Measurements from ENCODE around the gene CXCR4.

The CXCR4 gene

DNA sequence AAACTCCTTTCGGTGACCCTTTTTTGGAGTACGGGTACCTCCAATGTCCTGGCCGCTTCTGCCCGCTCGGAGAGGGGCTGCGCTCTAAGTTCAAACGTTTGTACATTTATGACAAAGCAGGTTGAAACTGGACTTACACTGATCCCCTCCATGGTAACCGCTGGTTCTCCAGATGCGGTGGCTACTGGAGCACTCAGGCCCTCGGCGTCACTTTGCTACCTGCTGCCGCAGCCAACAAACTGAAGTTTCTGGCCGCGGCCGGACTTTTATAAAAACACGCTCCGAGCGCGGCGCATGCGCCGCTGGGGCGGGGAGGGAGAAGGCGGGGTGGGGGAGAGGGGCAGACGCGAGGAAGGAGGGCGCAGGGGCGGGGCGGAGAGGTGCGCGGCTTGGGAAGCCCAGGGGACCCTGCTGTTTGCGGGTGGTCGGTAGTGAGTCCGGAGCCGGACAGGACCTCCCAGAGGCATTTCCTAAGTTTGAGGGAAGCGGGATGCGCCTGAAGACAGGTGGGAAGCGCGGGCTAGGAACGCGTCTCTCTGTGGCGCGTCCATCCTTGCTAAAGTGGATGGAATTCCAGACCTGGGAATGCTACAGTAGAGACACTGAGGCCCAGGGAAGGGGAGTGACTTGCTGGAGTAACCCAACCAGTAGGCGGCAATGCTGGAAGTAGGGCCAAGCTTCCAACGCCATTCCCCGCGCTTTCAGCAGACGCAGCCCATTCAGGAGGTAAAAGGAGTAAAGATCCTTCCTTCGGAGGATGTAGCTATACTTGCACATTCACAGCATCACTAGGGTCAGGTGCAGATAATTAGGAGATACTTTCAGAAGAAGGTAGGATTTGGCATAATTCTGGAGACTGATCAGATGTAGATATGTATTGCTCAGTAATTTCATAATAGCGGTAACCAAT lies at the start of gene CXCR4:
TSS of gene CXCR4 (minus strand) at position 241 of the 910 bp plus-strand sequence. CDS start at position 152, 89 bp downstream.
- peak; percentile 78 for DNase-seq (ENCODE audit: extremely low spot score, insufficient read length, low read depth)
- peak; percentile 75 for FAIRE-seq

DNA sequence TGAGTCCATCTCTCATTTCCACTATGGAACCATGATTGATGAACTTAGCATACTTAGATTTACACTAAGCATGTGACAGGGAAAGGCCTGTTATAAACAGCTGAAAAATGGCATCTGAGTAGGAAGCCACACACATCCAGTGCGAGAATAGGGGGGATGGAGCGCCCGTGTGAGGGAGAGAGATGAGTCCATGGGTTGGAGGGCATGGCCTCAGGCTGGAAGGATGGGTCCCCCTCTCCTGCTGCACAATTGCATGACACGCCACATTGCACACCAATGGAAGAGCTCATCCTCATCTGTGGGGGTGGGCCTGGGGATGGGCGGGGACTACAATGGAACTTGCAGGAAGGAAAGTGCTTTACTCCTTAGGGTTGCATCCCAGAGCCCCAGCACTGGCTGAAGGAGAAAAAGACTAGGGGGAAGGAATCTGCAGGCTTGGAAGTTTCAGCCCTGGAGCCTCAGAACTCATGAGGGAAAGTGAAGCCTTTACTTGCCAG lies 46.4 kb upstream of the CXCR4 start:
- DNase-seq (ENCODE audit: extremely low spot score, insufficient read length, low read depth) (no peak), FAIRE-seq (no peak)

DNA sequence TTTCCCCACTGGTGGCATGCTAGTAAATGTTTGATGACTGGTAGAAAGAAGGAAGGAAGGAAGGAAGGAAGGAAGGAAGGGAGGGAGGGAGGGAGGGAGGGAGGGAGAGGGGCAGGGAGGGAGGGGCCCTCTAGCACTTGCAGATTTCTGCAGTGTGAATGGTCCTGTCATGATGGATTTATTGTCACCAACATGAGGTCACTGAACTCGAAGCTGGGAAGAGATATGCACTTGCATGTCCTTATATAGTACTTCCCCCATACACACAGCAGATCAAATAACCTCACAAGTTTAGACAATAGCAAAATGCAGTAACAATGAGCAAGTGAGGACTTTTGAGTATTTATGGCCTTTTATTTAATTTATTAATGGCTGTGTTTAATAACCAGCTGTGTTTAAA lies 44.5 kb upstream of the CXCR4 start:
- FAIRE-seq = no peak
- DNase-seq (ENCODE audit: extremely low spot score, insufficient read length, low read depth) = no peak

DNA sequence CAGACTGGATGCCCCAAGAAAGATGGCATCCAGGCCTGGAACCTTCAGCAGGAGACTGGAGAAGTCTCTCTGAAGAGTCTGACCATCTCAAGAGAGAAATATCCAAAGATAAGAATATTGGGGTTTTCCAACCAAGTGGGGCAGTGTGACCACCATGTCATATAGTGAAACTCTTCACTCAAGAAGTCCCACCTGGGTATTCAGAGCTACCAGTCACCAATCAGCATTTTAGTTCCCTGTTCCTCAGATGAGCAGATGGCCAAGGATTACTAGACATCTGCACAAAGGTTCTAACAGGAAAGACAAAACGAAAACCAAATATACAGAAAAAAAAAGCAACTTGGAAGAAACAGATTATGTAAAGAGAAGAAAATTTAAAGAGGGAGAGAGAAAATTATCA lies 38.5 kb upstream of the CXCR4 start:
- no peak for FAIRE-seq

DNA sequence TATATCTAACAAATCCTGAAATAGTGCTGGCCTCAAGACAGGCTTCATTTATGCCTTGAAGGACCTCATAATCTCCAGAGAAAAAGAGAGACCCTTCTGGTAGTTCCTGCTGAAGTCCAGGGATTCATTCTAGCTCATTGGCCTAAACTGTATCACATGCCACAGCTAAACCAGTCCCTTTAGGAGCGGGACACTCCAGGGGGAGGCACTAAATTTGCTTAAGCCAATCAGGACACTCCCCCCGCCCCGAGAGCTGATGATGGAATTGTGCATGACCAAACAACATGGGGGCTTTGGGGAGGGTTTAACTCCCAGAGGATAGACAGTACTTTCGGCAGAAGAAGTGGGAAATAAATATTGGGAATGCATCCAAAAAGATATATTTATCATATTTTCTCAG lies 36.4 kb upstream of the CXCR4 start:
- DNase-seq (ENCODE audit: extremely low spot score, insufficient read length, low read depth) (no peak), FAIRE-seq (no peak)

More for the DNA sequence above, 38.5 kb upstream of the CXCR4 start:
- no peak for DNase-seq (ENCODE audit: extremely low spot score, insufficient read length, low read depth)

DNA sequence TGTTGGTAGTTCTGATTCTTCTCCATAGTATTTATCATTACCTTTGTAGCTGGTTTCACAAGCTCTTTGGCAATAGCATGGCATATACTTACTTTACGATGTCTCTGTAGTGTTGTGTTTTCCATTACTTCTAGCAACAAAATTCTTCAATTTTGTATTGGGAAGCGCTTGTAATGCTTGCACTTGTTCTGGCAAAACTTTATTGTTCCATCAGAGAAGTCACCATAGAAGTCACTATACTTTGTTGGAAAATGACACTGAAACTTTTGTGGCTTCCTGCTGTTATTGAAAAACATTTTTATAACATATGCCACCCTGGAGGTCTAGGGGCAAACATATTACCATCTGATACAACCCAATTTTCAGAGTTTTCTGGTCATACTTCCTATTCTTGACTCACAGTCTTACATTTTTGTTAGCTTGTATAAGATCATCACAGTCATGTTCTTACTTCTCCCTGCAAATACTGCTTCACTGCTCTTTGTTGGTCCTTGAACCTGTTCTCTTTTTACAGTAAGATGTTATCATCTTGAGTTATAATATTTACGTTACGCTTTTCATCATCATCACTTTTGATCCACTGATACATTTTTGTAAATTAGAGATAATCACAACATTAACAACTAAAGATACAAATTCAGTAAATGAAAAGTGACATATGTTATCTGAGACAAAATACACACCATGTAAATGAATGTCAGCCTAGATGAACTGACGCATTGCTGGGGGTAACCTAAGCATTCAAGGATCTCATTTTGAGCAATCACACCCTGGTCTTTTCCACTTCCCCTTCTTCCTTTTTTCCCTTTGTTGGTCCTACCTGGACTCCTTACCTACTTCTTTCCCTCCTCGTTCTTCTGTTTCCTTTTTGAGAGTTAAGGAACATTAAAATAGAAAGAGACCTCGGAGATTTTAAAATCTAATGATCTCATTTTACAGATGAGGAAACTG lies 33.3 kb upstream of the CXCR4 start:
- DNase-seq (ENCODE audit: extremely low spot score, insufficient read length, low read depth) (no peak), FAIRE-seq (no peak)

DNA sequence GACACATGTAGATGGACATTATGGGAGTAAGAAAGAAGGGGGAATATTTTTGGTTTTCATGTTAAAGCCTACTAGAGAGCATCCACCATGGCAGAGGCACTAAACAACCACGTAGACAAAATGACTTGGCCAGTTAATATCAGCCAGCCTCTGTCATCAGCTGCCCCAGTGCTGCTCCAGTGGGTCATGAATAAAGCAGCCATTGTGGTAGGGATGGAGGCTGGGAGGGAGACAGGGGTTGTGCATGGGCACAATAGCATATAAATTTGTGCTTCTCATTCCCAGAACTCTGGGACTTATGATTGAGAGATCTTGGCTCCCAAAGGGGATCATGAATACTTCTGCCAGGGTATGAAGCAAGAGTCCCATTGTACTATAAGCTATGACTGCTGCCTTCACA lies 31.1 kb upstream of the CXCR4 start:
- FAIRE-seq (no peak), DNase-seq (ENCODE audit: extremely low spot score, insufficient read length, low read depth) (no peak)

DNA sequence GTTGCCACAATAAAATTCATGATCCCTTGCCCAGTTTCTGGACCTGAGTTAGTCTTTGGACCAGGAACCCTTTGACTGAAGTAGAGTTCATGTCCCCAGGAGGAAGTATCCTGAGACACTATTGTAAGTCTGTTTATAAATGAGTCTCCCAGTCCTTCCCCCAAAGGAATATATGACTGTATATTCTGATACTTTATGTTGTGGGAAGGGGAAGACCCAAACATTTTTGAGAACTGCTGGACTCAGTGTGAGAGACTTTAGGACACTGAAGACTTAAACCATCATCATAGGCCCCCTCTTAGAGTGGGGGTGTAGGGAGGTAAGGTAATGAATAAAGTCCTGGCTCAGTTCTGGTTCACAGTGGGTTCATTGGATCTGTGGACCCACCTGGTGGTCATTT lies 28.6 kb upstream of the CXCR4 start:
- FAIRE-seq (no peak), DNase-seq (ENCODE audit: extremely low spot score, insufficient read length, low read depth) (no peak)

DNA sequence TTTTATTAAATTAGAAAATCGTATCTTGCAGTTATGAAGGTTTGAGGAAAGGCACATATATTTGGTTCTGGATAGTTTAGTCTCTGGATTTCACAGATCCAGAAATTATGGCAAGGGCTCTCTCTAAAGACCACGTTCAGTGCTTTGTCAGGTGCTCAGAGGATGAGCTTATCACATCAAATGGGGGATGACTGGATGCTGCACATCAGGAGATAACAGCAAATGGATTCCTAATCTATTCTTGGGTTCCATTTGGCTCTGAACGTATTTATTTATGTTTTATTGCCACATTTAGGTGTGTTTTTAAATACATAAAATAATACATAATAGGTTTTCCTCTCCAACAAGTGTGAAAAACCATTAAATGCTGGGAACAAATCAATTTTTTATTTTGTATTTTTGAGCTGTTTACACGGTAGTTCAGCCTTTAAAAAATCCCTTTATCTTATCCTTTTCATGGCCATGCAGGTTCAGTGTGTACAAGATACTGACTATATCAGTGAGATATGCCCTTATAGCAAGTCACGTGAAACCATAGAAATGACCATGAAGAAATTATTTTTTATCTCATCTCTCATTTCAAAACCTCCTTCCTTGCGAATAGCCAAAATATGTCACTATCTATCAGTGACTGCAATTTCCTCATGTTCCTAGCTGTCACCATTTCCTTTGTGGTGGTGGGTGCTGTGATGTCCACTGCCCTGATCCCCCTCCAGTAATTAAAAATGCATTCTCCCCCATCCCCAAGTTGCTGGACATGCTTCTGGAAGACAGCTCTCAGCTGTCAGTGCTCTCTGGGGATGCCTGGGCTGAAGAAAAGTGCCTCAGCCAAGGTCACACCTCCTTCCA lies 25.9 kb upstream of the CXCR4 start:
- no peak for FAIRE-seq
- no peak for DNase-seq (ENCODE audit: extremely low spot score, insufficient read length, low read depth)

DNA sequence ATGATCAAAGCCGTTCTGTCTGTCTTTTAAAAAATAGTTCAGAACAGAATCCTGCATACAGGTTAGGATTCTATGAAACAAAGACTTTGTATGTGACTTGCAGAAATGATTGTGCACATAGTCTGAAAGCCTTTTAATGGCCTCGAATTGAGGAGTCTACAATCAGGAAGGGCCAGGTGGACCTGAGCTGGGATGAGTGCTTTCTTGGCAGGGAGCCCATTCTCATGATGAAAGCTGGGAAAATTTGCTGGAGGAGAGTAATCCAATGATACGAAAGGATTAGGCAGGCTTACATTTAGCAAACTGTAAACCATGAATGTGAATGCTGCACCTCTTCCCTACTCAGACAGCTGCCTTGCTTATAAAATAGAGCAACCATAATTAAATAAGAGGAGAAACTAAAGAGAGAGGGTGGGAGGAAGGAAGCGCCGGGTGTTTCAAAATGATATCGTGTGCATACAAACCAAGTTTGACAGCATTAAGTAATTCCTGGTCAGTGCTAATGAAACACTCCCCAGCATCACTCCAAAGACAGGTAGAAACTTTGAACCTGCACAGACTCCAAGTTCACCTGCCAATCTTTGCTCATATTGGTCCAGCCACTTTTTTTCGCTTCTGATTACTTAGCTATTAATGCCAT lies 23.7 kb upstream of the CXCR4 start:
- FAIRE-seq = no peak

DNA sequence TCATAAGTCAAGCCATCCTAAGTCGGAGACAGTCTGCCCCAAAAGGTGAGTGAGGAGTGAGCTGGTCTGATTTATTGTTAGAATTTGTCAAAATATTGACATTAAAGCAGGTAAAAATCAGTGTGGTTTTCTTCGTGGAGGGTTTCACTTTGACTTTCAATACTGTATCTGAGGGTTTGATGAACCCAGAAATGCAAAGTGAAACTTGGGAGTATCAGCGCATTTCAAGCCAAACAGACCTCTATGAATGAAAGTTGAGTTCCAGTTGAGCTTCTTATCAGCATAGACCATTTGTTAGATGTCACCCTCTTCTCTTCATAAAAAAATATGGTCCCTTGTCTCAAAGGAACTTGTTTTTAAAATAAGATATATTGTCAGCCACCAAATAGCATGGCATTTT lies 21.7 kb upstream of the CXCR4 start:
- DNase-seq (ENCODE audit: extremely low spot score, insufficient read length, low read depth) = no peak
- FAIRE-seq = peak; percentile 81

More for the DNA sequence above, 23.7 kb upstream of the CXCR4 start:
- no peak for DNase-seq (ENCODE audit: extremely low spot score, insufficient read length, low read depth)

DNA sequence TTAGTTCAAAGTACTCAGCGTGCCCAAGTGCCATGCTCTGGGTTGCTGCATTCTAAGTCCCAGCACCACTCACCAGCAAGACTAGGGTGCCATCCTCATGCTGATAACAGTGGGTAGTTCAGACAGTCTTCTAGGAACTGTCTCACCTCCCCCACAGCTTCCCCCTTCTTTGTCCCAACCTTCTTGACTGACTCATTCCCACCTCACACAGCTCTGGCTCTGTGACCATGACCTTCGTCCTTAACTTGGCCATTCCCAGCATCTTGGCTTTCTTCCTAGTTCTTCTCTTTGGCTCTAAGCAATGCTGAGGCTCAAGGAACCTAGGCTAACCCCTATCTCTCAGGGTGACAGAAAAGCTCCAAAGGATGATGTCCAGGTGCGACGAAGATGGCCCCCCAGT lies 20.0 kb upstream of the CXCR4 start:
- no peak for FAIRE-seq
- no peak for DNase-seq (ENCODE audit: extremely low spot score, insufficient read length, low read depth)

DNA sequence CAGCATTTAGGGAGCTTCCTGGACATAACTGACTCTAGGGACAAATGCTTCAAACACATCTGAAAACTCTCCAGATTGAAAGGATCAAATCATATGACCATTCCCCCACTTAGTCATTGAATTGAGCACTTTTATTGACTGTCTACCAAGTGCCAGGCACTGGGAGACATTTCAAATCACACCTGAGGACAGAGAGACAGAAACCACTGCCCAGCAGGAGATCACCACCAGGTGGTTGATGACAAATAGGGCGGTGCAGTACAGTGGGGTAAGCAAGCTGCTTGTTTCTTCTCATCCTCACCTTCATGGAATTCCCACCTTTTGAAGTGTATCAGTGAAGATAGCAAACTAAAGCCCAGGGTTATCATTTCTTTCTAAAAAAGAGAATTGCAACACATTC lies 19.0 kb upstream of the CXCR4 start:
- DNase-seq (ENCODE audit: extremely low spot score, insufficient read length, low read depth) (no peak), FAIRE-seq (peak; percentile 36)

DNA sequence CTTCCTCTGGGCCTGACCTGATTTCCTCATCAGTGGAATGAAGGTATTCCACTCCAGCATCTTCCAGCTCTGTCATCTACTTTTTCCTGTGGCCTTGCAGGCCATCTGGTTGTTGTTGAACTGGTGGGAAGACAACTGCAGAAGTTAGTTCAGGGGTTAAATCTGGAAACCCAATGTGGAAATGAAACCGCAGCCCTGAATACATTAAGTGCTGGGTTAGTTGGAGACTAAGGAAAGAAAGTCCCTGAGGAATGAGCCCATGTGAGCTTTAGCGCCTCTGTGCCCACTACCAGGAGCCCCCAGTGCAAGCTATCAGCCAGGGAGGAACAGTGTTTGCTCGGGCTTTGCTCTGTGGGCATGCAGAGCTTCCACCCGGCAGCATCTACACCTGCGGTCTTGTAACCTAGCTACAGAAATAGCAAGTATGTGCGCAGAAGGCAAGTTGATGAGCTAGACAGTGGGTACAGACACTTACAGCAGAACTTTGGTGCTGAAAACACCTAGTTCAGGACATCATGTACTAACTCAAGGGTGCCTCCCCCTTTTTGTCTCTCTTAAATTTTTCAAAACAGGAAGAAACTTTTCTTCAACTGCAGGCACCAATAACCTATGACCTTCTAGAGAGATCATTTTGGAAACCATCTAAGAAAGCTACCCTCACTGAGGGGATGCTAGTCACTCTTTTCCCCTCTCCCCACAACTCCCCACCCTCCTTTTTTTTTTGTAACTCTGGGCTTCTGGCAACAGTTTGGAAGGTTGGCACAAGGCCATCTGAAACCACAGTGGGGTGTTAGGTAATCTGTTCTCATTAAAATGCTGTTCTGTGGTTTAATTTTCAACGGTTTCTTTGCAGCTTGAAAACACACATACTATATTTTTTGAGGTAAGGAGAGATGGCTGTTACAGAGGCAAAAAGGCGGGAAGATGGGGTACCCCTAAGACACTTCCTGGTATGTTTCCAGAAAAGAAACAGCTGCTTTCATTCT lies 18.3 kb upstream of the CXCR4 start:
- FAIRE-seq = peak; percentile 97
- DNase-seq (ENCODE audit: extremely low spot score, insufficient read length, low read depth) = no peak

DNA sequence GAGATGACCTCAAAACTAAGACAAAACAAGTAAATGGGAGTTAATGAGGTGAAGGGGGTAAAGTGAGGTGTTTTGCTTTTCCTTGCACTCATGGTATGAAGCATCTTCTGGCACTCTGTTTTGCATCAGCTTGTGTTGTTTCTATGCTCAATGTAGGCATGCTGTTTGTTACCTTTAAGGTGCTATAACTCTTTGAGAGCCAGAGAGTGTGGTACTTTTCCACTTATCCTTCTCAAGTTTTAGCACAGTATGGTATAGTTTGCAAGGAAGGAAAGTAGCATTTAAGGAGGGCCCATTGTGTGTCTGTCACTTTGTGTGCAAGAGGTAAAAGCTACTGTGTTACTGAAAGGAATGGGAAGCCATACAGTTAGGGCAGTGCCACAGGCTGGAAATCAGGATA lies 17.5 kb upstream of the CXCR4 start:
- DNase-seq (ENCODE audit: extremely low spot score, insufficient read length, low read depth) (no peak), FAIRE-seq (no peak)

DNA sequence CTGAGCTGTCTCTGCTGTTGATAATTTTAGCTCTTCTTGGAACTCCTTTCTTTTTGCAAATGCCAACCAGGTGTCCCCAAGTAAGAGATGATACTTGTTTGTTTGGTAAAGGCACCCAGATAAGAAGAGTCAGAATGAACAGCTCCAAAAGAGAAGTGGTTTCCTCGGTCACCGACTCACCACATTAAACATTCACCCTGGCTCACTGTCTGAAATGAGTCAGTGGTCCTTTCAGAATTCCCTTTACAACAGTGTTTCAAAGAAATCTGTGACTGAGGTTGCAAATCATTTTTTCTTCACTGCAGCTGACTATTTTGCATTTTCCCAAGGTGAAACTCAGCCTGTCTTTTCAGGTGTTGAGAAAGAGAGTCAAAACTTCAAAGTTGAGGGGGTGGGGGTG lies 16.2 kb upstream of the CXCR4 start:
- FAIRE-seq (peak; percentile 81), DNase-seq (ENCODE audit: extremely low spot score, insufficient read length, low read depth) (no peak)

DNA sequence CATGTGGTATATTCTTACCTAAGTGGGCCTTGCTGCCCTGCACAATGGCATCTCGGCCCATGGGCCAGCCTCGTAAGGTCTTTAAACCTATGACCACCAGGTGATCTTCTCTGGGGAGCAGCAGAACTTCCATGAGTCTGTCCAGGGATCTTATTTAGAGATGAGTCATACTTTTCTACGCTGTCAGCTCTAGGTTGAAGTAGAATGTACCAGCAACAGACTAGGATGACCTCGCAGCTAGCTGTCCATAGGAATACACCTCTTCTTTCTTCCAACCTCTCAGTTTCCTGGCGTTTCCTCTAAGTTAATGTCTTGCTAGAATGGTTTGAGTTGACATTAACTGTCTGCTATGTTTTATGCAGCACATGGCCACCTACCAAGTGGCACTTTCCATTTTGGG lies 15.6 kb upstream of the CXCR4 start:
- FAIRE-seq (no peak), DNase-seq (ENCODE audit: extremely low spot score, insufficient read length, low read depth) (no peak)

DNA sequence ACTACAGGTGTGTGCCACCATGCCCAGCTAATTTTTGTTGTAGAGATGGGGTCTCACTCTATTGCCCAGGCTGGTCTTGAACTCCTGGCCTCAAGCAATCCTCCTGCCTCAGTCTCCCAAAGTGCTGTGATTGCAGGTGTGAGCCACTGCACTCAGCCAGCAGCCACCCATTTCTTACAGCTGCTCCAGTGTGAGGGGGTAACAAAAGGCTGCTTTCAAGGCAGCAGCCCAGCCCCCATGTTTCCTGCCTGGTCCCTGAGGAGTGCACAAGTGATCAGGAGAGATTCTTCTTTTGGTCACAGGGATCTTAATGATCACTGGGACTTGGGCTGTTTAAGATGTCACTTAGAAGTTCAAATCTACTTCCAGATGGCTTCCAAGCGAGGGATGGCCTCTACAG lies 15.2 kb upstream of the CXCR4 start:
- no peak for DNase-seq (ENCODE audit: extremely low spot score, insufficient read length, low read depth)
- FAIRE-seq = no peak
